ENCODE measurements around the gene ZNF83.
A peak's percentile ranks its signal among the peaks of the same experiment; 100 is the strongest.
"Not testable (repeated sequence)": the region's sequence is repeated elsewhere in the genome, so short reads cannot be mapped to it uniquely, and the experiment has no call there.

The ZNF83 gene

DNA sequence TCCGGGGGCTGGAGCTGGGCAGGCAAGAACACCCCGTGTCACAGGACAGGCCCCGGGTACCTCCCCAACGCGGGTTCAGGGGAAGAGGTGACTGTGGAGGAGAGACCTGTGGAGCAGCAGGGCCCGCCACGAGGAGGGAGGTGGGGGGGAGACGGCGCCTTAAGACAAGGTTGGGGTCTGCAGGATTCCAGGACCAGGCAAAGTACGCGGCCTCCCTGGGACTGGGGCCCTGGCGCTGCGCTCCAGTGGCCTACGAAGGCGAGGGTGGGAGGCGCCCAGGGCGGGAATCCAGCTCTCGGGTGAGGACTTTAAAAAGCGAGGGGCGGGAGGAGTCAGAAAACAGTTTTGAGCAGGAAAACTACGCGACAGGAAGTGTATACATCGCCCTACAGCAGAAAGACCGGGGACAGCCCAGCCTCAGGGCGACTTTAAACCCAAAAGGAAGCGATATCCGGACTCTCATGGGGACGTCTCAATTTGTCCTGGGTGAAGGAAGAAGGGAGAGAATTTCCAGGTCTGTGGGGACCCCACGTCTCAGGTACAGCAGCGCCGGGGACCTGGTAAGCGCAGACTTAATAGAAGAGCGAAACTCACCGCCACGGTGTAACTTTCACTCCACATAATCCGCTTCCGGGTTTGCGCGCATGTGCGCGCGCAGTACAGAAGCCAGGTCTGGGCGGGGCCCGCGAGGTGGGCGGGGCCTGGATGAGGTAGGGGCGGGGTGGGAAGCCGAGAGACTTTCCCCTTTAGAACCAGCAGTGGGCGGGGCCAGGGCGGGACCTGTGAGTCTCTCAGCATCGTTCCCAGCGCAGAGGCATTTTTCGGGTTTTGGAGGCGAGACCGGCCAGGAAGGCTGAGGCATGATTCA lies at the start of gene ZNF83:
TSS of gene ZNF83 (minus strand) at position 638 of the 868 bp plus-strand sequence.
- peak; percentile 88 for DNase-seq (ENCODE audit: low spot score)

DNA sequence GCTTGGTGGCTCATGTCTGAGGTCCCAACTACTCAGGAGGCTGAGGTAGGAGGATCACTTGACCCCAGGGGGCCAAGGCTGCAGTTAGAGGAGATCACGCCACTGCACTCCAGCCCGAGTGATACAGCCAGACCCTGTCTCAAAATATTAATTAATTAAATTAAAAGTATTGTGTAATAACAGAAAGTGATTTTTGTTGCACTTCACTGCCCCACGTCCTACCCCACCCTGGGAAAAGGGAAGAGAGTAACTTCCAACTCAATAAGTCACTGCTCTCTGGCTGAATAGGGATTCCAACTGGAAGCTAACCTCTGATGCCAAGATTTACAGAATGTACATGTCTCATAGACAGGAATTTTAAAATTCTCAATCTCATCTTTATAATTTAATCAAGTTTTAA lies 49.5 kb upstream of the ZNF83 start:
- DNase-seq (ENCODE audit: low spot score): no peak

DNA sequence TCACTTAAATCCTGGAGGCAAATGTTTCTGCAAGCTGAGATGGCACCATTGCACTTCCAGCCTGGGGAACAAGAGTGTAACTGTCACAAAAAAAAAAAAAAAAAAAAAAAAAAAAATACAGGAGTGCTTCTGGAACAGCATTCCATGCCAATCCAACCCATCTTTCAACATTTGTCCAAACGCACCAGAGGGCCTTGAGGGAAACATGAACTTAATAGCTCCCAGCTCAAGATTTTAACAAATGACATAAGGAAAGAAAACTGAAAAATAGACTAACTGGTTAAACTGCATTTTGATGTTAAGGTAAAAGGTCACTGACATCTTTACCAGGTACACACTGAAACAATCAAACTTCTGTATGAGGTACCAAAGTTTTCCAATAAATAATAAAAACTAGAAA lies 47.7 kb upstream of the ZNF83 start:
- DNase-seq (ENCODE audit: low spot score): no peak

DNA sequence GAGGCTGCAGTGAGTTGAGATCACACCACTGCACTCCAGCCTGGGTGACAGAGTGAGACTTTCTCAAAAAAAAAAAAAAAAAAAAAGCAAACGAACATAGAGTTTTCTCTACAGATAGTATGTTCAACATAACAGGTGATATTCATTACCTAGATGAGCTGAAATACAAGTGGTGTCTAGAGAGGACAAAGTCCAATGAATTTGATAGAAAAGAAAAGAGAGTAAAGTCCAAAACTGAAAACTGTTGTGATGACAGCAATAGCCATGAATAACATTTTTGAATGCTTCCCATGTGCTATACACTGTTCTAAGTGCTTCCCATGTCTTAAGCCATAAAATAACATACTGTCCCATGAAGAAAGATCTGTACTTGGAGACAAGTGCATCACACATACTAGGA lies 43.1 kb upstream of the ZNF83 start:
- not testable (repeated sequence) for DNase-seq (ENCODE audit: low spot score)

DNA sequence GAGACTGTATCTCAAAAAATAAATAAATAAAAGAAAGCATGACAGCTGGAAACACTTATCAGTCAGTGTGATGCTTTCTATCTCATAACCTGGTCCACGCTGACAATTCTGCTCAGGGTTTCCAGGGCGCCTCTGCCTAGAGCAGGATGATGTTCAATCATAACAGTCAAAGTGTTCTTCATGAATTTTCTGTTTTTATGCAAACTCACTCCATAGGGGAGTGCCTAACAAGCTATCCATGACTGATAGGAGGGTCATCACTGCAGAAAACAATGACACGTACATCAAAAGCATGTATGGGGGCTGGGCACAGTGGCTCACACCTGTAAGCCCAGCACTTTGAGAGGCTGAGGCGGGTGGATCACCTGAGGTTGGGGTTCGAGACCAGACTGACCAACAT lies 41.4 kb upstream of the ZNF83 start:
- DNase-seq (ENCODE audit: low spot score): no peak

DNA sequence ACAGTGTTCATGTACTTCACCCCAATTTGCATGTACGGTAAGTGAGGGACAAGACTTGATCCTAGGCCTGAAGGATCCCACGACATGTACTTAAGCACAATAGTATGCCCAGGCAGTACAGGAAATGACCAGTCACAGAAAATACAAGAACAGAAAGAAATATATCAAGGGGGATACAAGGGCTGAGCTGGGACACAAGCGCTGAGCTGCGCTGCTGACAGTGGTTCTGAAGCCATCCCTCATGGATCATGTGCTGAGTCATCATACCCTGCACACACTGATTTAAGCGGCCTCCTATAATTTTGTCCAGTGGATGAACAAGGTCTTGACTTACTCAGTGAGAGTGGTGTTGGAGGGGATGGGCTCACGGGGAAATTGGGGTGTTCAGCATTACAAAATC lies 37.1 kb upstream of the ZNF83 start:
- not testable (repeated sequence) for DNase-seq (ENCODE audit: low spot score)

DNA sequence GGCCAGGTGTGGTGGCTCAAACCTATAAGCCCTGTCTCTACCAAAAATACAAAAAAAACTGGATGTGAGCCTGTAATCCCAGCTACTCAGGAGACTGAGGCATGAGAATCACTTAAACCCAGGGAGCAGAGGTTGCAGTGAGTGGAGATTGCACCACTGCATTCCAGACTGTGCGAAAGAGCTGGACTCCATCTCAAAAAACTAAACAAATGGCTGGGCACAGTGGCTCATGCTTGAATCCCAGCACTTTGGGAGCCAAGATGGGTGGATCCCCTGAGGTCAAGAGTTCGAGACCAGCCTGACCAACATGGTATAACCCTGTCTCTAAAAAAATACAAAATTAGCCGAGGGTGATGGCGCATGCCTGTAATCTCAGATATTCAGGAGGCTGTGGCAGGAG lies 34.9 kb upstream of the ZNF83 start:
- no peak for DNase-seq (ENCODE audit: low spot score)

DNA sequence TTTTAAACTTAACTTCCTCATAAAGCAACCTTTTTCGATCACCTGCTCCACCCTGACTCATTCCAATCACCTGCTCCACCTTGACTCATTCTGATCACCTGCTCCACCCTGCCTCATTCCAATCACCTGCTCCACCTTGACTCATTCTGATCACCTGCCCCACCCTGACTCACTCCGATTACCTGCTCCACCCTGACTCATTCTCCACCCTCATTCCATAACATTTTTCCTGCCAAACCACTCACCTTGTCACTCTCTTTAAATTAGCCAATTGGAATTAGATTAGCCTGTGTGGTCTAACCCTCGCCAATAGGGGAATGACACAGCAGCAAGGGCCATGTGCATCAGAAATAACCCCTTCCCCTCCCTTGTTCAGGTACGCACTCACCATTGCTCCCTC lies 31.9 kb upstream of the ZNF83 start:
- DNase-seq (ENCODE audit: low spot score): peak; percentile 44

DNA sequence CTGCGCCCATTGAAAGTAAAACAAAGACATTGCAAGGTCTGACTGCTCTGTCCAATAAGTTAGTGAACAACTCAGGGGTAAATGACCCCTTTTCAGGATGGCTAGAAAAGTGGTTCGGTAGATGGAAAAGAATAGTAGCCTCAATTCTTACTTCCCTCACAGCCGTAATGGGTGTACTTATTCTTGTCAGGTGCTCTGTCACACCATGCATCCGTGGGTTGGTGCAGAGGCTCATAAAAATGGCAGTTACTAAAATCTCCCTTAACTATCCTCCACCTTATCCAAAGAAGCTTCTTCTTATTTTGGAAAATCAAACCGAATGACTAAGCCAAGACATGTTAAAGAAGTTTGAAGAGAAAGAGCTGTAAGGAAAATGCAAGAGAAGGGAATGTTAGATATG lies 31.4 kb upstream of the ZNF83 start:
- no peak for DNase-seq (ENCODE audit: low spot score)

DNA sequence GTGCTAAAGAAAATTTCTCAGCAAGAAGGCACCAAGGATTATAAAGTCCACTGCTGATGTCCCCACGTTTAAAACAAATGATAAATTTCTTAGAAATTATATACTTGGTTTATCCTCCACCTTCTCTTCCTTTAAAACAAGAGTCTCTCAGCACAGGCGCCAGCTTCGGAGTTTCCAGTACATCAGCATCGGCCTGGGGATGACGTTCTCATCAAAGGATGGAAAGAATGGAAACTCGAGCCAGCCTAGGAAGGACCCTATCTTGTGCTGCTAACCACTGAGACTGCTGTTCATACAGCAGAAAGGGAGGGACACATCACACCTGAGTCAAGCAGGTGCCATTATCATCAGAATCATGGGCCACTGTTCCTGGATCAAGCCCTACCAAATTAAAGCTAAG lies 29.8 kb upstream of the ZNF83 start:
- no peak for DNase-seq (ENCODE audit: low spot score)

DNA sequence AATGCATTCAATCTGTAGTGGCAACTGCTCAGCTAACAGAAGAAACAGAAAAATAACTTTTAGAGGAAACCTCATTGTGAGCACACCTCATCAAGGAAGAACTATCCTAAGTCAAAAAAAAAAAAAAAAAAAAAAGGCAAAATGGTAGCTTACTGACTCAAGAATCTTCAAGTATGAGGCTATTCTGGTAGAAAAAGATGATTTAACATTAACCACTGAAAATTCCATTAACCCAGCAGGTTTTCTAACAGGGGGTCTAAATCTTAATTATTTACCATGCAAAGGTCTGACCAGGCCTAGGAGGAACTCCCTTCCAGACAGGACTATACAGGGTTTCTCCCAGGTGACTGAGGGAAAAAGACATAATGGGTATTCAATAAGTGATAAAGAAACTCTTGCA lies 28.4 kb upstream of the ZNF83 start:
- no peak for DNase-seq (ENCODE audit: low spot score)

DNA sequence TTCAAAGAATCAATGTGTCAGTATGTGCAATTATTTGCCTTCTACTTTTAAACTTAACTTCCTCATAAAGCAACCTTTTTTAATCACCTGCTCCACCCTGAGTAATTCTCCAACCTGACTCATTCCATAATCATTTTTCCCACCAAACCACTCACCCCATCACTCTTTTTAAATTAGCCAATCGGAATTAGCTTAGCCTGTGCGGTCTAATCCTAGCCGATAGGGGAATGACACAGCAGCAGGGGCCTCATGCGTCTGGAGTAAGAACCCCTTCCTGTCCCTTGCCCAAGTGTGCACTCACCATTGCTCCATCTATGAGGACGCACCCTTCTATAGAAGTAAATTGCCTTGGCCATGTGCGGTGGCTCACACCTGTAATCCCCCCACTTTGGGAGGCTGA lies 27.4 kb upstream of the ZNF83 start:
- peak; percentile 88 for DNase-seq (ENCODE audit: low spot score)

DNA sequence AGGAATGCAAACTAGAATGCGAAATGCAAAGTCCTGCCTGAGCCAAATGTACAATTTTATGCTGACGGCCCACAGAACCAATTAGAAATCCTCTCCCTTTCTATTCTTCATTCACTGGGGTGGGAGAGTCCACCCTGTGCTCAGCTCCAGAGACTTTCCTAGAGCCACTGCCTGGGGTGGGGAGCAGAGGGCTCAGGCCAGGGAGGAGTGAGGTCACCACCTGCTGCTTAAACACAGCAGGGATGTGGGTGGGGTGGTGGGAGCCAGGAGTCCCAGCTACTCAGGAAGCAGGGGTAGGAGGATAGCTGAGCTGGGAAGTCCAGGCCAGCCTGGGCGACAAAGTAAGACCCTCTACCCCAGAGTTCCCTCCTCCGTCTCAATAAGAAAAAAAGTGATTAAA lies 26.9 kb upstream of the ZNF83 start:
- DNase-seq (ENCODE audit: low spot score): no peak

DNA sequence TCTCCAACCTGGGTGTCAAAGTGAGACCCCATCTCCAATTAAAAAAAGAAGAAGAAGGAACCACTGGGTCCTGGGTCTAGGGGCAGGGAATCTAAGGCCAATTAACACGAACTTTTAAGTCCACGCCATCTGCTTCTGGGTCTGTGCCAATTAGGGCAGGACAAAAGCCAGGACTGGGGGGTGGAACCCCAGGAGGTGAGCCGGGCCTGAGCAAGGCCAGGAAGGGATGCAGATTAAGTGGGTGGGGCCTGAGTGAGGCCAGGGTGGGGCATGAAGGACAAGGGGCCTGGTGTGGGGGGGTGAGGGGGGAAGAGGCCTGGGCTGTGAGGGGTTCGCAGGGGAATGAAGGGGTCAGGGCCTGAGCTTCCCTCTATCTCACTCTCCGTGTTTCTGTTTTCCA lies 26.3 kb upstream of the ZNF83 start:
- no peak for DNase-seq (ENCODE audit: low spot score)

DNA sequence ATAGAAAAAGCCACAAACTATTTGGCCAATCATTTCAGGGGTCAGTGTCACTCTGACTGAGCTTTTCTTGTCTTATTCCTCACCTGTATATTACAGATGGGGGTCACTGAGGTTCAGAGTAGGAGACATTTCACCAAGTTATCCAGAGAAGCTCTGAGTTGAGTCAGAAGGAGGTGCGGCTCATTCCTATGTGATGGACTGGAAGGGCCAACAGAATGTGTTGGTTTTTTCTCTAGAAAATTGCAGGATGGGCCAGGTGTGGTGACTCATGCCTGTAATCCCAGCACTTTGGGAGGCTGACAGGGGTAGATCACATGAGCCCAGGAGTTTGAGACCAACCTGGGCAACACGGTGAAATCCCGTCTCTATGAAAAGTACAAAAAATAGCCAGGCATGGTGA lies 24.5 kb upstream of the ZNF83 start:
- DNase-seq (ENCODE audit: low spot score): no peak

DNA sequence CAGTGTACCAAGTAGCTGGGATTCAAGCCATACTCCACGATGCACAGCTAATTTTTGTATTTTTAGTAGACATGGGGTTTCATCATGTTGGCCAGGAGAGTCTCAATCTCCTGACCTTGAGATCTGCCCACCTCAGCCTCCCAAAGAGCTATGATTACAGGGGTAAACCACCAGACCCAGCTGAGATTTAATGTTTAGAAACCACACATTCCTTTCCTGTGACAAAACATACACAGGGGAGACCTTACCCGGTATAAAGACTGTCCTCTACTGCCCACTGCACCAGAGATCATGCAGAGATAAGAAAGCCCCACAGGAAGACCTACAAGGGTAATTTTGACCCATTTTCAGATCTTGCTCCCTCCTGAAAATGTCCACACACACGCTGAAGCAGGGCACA lies 22.8 kb upstream of the ZNF83 start:
- DNase-seq (ENCODE audit: low spot score): no peak

DNA sequence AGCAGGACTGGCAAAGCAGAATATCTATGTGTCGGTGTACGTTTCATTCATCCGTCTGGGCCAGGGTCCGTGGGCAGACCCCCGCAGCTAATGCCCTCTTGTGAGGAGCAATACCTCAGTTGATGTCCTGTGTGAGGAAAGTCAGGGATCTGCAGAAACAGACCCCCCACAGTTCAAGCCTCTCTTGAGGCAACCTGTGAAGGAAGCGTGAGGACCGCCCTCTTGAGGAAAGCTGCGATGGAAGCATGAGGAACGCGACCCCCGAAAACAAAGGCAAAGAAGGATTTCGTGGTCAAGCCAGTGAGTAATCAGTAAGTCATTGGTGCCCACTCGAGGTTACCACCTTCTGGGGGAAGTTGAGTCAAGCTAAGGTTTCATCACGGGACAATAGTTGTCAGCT lies 20.9 kb upstream of the ZNF83 start:
- no peak for DNase-seq (ENCODE audit: low spot score)

DNA sequence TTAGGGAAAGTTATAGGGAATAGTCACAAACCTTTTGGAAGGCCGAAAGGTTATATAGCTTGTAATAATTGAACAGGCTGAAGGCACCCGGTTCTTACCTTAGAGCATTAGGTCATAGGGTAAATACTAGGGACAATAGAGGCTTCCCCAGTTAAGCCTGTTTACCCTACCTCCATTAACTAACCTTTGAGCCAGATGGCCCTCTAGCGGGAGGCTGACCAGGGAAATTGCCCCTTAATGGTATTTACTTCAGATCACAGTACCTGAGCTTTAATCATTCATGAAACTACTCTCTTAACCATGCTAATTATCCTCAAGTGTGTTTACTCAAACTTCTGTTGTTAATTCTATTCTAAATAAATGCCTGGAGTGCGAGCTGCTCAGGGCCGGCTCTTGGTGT lies 20.4 kb upstream of the ZNF83 start:
- DNase-seq (ENCODE audit: low spot score): no peak

DNA sequence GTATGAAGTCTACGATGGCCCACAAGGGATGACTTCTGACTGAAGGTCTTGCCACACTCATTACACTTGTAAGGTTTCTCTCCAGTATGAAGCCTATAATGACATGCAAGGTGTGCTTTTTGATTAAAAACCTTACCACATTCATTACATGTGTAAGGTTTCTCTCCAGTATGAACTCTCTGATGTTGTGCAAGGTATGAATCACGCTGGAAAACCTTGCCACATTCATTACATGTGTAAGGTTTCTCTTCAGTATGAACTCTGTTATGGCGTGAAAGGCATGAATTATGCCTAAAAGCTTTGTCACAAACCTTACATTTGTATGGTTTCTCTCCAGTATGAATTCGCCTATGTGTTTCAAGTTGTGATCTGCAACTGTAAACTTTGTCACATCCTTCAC lies 15.0 kb upstream of the ZNF83 start:
- no peak for DNase-seq (ENCODE audit: low spot score)

DNA sequence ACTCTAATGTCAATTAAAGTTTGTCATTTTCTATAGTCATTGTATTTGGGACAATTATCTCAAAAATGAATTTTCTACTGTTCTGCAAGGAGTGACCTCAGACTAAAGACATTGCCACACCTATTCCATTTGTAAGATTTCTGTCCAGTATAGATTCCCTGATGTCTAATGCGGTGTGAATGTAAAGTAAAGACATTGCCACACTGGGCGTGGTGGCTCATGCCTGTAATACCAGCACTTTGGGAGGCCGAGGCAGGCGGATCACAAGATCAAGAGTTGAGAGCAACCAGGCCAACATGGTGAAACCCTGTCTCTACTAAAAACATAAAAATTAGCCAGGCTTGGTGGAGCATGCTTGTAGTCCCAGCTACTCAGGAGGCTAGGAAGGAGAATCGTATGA lies 13.8 kb upstream of the ZNF83 start:
- DNase-seq (ENCODE audit: low spot score): no peak

DNA sequence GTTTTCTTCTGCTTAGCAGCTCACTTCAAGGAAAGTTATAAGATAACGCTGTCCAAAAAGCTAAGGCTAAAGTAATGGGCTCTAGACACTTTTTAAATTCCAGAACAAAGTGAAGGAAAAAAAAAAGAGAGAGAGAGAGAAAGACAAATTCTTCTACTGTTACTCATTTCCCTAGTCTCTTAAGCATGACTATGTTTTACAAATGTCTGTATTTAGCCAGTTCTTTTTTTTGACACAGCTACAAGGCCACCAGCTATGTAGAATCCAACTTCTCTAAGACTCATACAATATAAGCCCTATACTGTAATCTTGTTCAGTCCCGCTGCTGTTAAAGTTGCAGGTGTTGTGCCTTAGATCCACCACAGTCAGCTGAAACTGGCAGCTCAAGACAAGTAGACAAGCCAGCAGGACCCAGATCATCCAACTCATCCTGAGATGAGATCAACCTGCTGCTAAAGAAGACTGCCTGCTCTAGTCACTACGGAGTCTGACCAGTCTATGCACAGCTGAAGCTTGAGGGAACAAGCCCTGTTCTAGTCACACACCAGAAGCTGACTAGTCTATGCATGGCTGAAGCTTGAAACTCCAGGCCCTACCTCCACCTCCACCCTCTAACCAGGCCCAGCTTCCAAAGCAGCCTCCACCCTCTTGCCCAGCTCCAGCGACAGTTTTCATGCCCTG lies 10.3 kb upstream of the ZNF83 start:
- no peak for DNase-seq (ENCODE audit: low spot score)

DNA sequence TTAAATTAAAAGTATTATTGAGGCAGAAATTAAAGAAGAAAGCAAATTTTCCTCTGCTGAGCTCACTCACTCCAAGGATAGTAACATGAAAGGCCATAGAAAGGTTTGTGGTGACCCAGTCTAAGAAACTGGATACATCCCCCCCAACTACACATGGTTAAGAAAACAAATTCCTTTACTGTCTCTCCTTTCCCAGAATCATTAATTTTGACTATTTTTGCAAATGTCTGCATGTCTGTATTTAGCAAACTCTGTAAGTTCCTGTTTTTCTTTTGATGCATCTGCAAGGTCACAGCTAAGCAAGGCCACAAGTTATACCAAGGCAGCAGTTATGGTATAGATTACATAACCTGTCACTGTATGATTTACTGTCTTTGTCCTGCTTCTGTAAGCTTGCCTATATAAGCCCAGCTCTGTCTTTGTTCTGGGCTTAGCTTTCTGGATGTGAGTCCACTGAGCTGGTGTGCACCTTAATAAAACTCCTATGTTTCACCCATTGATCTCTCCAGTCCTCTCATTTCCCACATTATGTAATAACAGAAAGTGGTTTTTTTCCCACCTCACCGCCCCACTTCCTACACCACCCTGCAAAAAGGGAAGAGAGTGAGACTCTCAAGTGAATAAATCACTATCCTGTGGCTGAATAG lies 8.5 kb upstream of the ZNF83 start:
- no peak for DNase-seq (ENCODE audit: low spot score)

DNA sequence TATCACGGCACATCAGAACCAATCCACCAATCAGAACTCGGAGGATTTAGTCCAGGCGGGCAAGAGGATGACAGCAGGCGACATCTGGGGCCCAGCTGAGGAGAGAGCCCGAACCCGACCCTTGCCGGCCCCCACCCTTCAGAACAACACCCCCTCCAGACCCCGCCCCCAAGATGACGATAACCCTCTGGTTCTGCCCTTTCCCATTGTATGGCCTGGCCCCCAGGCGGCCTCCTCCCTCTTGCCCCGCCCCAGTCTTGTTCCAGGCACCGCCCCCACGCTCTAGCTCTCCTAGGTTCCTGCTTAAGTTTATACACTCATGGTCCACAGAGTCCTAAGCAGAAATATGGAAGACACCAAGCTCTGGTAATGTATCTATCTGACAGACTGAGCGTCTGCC lies 2.8 kb upstream of the ZNF83 start:
- DNase-seq (ENCODE audit: low spot score): peak; percentile 22

Measured in RKO (cell line).